IMR-90 (cell line): ENCODE results near the gene PPBP.

Experiments used
- NFE2L2 ChIP-seq: fragments of 150-350 bp; IDR thresholded peaks from 2 replicates; pipeline ENCODE4 v1.6.1; 2016; ENCODE audit warnings: low read depth, mild to moderate bottlenecking, low read length
- POLR2A ChIP-seq: IDR thresholded peaks from 2 replicates; pipeline ENCODE4 v1.6.1; 2012; ENCODE audit warnings: mild to moderate bottlenecking, low read depth, low read length
- SMC3 ChIP-seq: fragments of 150-350 bp; IDR thresholded peaks from 2 replicates; pipeline ENCODE4 v1.6.1; 2016; ENCODE audit warnings: low read depth, mild to moderate bottlenecking, antibody characterized with exemption, low read length, moderate library complexity
- TF ChIP-seq, protein P1 (sequence below): conservative IDR thresholded peaks from 2 replicates; pipeline ENCODE4 v1.5.1; 2012; ENCODE audit warnings: mild to moderate bottlenecking, low read depth, low read length, improper control_type of control experiment
- TF ChIP-seq, protein P2 (sequence below): fragments of 150-350 bp; IDR thresholded peaks from 2 replicates; pipeline ENCODE4 v1.6.1; 2016; ENCODE audit warnings: low read depth, mild to moderate bottlenecking, low read length, moderate library complexity, borderline replicate concordance

DNA sequence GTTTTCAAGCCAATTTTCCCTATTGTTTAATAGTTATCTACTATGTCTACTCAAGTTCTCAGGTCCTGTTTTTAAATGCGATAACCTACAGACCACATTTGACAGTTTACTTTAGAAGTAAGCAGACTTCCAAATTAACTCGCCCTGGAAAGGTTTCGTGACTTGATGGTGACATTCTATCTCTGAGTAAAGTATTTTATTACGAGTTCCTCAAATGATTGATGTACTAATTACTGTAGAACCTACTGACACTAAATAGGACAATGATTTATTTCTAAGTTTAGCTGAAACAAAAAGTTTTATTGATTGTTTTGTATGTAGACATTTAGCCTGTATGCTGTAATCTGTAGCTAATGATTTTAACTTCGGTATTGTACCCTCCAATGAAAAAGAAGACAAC lies 1.9 kb upstream of the PPBP start:
- TF ChIP-seq POLR2A (no peak), NFE2L2 (no peak), SMC3 (no peak)
- TF ChIP-seq, protein P1, sequence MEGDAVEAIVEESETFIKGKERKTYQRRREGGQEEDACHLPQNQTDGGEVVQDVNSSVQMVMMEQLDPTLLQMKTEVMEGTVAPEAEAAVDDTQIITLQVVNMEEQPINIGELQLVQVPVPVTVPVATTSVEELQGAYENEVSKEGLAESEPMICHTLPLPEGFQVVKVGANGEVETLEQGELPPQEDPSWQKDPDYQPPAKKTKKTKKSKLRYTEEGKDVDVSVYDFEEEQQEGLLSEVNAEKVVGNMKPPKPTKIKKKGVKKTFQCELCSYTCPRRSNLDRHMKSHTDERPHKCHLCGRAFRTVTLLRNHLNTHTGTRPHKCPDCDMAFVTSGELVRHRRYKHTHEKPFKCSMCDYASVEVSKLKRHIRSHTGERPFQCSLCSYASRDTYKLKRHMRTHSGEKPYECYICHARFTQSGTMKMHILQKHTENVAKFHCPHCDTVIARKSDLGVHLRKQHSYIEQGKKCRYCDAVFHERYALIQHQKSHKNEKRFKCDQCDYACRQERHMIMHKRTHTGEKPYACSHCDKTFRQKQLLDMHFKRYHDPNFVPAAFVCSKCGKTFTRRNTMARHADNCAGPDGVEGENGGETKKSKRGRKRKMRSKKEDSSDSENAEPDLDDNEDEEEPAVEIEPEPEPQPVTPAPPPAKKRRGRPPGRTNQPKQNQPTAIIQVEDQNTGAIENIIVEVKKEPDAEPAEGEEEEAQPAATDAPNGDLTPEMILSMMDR: no peak
- TF ChIP-seq, protein P2, sequence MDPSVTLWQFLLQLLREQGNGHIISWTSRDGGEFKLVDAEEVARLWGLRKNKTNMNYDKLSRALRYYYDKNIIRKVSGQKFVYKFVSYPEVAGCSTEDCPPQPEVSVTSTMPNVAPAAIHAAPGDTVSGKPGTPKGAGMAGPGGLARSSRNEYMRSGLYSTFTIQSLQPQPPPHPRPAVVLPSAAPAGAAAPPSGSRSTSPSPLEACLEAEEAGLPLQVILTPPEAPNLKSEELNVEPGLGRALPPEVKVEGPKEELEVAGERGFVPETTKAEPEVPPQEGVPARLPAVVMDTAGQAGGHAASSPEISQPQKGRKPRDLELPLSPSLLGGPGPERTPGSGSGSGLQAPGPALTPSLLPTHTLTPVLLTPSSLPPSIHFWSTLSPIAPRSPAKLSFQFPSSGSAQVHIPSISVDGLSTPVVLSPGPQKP: no peak
